GM19452 (cell line): Measurements from ENCODE around the gene RBM26.
"Not testable (repeated sequence)": the region's sequence is repeated elsewhere in the genome, so short reads cannot be mapped to it uniquely, and the experiment has no call there.

Experiments
- ATAC-seq: cut with Tn5 transposase; IDR thresholded peaks from one replicate; pipeline ENCODE4 v1.9.1; 2021; ENCODE audit not compliant: unreplicated experiment

The RBM26 gene

DNA sequence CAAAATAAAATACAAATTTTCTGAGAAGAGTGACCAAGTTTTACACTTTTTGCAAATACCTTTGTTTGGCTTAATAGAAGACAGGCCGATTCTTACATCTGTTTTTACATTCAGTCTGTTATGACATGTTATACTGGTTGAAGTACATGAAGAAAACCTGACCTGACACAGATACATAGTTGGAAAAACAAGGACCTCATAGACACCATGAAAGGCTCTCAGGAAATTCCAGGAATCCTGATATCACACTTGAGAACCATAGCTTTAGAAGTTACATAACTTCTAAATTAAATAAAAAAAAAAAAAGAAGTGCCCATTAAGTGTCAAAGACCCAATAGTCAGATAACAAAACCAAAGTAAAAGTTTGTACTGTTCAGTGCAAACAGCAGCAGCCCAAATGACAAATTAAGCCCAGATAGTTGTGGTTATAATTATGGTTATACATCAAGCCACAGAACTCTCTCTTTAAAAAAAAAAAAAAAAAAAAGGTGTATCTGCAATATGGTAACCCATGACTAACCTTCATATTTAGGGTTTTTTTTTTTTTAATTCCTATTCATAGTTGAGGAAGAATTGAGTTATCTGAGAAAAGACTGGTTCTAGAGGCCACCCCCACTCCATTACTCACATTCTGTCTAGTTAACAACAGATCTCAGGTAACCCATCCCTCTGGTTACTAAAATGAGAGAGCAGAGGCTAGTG, 19.8 kb downstream of the RBM26 start:
- peak; percentile 9 for ATAC-seq

DNA sequence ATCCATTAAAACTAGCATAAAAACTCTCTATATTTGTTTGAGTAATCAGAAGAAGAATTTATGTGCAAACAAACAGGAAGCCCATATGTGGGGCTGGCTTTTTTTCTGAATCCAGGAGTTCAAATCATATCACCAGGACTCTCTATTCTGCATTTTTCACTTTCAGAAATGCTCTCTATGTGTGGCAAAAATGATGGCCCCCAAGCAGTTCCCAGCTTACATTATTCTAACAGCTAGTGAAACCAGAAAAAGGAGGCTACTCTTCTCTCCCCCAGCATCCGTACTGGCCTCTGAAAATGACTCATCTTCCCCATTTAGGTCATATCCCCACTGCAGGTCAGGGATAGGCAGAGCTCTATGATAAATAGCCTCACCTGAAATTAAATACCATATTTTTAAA, 20.4 kb downstream of the RBM26 start:
- peak; percentile 93 for ATAC-seq

DNA sequence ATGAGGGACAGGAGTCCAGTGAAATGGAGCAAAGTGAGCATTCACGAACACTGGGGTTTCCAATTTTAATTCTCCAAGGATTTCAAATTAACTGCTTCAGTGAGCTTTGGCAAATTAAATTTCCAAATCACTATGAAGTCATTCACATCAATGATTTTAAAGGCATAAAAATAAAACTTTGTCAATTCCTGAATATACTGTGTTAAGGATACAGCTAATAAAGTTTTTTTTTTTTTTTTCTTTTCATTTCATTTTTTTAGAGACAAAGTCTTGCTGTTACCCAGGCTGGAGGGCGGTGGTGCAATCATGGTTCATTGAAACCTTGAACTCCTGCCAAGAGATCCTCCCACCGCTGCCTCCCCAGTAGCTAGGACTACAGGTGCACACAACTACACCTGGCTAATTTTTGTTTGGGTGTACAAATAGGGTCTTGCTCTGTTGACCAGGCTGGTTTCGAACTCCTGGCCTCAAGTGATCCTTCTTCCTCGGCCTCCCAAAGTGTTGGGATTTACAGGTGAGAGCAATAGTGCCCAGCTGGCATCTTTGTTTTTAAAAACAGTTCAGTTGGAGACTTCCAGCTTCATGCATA, 21.9 kb downstream of the RBM26 start:
- ATAC-seq, result no peak

DNA sequence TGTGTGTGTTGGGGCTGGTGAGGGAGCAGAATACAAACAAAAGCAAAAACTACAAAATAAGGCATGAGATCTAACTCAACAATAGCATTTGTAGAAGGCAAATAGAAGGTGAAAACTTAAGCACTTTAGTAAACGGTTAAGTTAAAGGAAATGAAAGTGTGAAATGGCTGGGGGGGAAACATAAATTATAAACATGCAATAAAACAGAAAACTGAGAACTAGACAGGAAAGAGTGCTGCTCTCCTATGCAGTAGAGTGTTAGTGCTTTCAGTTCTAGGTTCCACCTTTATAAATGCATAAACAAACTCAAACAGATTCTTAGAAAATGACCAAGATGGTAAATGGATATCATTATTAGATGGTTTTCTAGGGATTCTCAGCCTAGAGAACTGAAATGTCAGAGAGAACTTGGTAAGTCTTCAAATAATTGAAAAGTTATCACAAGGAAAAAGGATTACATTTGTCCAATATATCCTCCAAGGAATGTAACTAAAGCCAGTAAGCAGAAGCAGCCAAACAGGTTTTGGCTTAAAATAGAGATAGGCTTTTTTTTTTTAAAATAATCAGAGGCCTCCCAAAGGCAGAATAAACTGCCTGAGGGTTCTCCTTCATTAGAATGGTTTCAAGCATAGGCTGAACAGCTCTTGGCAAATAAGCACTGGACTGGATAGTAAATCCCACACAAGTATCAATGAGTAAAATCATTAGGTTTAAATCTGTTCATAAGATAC, 23.3 kb downstream of the RBM26 start:
- ATAC-seq, result peak; percentile 46

DNA sequence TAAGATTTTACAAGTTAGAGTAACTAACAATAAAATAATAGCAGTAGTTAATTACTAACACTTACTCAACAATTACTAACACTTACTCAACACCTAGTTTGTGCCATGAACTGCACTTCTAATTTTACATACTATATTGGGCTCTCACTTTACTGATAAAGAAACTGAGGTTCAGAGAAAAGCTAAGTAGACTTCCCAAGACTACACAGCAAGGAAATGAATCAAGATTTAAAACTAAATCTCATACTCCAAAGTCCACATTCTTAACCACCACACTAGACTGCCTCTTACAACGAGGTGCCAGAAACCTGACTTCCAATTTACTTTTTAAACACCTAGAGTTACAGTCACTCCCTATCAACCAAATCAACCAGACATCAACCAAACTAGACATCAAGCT, 25.1 kb downstream of the RBM26 start:
- no peak for ATAC-seq

DNA sequence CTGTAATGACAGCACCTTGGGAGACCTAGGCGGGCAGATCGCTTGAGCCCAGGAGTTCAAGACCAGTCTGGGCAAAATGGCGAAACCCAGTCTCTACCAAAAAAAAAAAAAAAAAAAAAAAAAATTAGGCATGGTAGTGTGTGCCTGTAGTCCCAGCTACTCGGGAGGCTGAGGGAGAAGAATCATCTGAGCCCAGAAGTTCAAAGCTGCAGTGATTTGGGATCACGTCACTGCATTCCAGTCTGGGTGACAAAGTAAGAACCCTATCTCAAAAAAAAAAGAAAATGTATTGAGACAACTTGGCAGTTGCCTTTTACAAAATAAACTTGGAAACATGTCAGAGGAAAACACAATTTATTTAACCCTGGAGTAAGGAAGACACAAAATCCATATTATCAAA, 26.8 kb downstream of the RBM26 start:
- ATAC-seq, result no peak

DNA sequence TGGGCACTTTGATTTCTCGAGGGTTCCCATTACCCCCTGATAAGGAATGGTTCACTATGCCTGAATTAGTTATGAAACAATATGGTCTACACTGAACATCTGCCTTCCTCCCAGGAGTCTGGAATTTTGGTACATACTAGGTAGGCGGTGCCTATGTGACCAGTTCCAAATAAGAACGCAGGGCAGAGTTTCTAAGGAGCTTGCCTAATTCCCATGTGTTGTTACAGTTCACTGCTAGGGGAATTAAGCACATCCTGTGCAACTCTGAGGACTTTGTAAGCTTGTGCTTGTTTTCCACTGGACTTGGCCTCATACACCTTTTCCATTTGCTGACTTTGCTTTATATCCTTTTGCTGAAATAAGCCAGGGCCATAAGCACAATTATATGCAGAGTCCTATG, 29.2 kb downstream of the RBM26 start:
- no peak for ATAC-seq

DNA sequence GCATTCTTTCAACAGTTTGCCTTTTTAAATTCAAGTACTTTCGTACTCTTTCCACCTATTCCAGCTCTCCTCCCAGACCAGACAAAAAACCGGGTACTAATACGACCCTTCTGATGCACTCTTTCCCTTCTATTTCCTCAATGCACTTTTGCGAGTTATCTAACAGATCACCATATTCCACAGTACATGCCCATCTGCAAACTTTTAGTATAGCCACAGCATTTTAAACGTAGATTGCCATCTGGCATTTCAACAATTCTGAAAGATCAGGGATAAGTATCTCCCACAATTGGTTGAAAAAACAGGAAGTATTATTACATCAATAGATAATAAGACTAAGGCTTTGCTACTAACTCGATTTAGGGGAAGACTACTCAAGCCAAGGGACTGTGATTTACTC, 31.5 kb downstream of the RBM26 start:
- ATAC-seq, result no peak

DNA sequence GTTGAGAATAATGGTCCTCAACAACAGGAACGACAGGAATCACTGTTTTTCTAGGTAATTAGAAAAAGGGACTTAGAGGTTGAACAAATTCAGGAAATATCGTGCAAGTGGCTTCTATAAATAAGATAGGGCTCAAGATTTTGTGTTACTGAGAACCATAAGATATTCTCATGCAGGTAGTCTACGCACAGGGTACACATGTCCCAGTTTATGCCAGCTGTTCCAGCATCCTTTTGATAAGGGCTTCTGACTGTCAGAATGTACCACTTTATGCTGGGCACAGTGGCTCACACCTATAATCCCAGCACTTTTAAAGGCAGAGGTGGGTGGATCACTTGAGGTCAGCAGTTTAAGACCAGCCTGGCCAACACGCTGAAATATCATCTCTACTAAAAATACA, 32.1 kb downstream of the RBM26 start:
- no peak for ATAC-seq

DNA sequence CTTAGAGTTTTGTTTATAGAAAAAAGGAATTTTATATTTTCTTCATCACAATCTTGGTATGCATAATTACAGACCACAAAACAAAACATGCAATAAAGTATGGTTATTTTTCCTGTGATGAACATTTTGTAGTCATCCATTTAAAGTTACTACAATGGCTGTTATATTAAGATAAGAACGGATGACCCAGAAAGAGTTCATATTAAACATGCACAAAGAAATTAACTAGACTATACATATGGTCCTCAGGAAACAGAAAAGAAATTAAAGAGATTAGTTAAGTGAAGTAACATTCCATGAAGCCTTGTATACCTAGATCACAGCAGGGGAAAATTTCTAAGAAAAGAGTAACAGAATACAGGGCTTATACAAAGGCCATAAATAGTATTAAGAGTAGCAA, 36.8 kb downstream of the RBM26 start:
- no peak for ATAC-seq

DNA sequence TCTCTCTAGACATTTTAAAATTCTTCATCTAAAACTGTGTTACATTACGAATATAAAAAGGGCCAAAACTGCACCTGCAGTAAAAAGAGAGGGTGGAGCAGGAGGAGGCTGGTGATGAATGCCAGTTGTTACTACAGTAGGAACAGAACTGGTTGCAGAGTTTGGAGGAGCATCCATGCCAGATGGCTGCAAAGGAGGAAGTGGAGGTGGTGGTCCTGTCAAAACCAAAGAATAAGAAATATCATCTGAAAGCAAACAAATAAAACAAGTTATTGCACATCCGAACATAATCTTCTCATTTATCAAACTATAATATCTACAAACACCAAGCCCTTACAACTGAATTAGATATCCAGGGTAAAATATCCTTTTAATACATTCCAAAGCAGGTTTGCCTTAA, 40.1 kb downstream of the RBM26 start:
- ATAC-seq, result no peak

DNA sequence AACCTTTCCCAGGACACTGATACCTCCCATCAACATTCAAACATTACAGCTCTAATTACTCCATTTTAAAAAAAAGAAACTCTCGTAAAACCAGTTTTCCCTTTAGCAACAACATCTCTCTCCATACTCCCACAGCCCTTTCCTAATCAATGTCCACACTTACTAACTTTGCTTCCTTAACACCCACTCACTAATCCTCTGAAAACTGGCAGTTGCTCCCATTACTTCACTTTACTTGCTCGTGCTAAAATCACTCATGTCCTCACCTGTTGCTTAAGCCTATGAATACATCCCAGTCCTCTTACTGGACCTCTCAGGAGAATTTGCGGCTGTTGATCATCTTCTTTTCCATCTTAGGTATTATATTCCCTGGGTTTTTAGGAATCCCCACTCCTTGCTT, 44.8 kb downstream of the RBM26 start:
- no peak for ATAC-seq

DNA sequence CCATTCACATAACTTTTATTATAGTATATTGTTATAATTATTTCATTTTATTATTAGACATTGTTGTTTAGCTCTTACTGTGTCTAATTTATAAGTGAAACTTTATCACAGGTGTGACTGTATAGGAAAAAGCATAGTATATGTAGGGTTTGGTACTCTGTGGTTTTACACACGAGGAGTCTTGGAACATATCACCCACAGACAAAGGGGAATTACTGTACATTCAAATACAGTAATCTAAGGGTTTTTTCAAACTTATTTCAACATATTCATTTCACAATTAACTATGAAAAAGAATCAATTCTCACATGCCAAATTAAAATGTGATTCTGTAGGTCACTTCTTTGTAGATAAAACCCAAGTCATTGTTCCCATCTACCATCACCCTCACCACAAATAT, 46.0 kb downstream of the RBM26 start:
- ATAC-seq, result peak; percentile 49

DNA sequence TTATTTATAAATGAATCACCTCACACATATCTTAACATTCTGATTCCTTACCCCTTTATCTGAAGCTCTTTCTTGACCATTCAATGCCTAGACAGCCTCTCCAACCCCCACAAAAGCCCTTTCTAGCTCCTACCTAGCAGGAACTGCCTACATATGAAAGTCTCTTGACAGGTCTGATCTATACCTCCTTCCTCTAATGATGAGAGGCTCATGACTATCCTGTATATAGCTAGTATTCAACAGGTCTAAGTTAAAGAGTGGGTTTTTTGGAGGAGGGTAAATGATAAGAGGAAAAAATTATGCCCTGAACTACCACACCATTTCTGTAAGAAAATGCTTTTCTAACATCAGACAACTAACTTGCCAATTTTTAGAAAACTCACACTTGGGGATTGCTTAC, 47.0 kb downstream of the RBM26 start:
- ATAC-seq, result no peak

DNA sequence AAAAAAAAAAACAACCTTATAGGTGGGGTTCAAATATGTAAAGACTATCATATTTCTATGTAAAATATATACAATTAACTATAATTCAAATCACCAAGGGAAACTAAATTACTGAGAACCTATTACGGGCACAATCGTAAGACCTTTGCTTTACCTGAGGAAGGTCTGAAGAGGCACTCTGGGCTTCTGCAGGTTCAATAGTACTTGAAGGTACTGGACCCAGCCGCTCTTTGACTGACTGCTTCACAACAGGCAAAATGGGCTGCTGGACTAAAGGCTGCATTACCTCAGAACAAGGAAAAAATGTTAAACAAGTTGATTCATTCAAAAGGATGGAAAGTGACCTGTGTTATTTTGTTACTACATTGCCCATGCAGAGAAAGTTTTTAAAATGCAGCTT, 51.8 kb downstream of the RBM26 start:
- ATAC-seq, result no peak

DNA sequence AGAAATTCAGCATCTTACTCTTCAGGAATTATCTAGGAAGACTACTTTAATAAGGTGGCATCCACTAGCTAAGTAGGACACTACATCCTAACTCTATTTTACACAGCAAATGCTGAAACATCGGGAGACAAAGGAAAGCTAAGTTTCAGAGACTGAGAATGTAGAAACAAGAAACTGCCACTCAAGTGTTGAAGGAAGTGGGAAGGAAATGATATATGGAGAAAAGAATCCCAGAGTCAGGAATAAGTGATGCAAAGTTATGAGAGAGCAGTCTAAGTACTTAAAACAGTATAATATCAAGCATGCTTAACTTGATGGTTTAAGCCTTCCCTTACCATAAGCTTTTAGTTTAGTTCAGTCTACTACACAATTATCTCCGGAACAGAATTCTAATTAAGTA, 52.4 kb downstream of the RBM26 start:
- no peak for ATAC-seq

DNA sequence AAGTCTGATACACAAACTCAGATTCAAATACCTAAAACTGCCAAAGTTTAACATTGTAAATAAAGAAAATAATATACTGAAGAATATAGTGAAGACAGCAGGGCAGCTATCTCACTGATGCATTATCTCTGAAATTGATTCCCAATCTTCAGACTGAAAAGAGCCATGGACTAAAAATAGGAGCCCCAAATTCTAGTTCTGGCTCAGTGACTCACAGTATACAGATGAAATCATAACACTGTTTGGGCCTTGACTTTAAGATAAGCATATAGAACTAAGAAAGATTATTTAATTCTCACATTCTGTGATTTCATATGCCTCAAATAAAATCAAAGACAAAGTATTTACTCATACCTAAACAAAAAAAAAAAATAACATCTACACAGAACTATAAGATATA, 53.9 kb downstream of the RBM26 start:
- no peak for ATAC-seq

DNA sequence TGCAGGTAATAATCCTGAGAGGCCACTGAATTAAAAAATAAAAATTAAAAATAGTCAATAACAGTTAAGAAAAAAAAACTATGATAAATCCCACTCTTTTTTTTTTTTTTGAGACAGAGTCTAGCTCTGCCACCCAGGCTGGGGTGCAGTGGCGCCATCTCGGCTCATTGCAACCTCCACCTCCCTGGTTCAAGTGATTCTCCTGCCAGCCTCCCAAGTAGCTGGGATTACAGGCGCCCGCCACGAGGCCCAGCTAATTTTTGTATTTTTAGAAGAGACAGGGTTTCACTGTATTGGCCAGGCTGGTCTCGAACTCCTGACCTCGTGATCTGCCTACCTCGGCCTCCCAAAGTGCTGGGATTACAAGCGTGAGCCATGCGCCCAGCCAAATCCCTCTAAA, 56.4 kb downstream of the RBM26 start:
- not testable (repeated sequence) for ATAC-seq

DNA sequence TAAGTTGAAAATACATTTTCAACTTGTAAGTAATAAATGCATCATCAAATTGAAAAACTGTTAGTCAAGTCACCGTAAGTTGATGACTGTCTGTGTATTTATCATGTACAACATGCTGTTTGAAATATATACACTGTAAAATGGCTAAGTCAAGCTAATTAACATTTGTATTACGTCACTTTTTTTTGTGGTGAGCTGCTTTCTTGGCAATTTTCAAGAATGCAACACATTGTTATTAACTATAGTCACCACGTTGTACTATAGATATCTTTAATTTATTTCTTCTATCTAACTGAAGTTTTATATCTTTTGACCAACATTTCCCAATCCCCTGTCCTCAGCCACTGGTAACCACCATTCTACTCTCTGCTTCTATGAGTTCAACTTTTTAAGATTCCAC, 57.0 kb downstream of the RBM26 start:
- ATAC-seq, result no peak

DNA sequence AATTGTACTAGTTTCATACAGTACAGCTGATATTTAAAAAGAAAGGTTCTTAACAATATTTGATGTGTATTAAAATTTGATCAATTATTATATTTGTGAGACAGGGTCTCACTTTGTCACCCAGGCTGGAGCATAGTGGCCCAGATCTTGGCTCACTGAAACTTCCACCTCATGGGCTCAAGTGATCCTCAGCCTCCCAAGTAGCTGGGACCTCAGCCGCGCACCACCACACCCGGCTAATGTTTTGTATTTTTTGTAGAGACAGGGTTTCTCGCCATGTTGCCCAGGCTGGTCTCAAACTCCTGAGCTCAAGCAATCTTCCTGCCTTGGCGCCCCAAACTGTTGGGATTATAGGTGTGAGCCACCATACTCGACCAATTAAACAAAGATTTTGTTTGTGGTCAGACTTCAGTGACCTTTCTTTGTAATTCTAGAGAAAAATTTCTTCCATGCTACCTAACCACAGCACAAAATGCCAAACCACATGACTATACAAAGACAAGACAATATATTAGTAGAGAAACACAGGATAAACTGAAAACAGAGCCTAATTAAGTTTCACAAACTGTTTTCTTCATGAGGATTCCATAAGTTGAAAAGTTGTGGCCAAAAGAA, 59.6 kb downstream of the RBM26 start:
- no peak for ATAC-seq

DNA sequence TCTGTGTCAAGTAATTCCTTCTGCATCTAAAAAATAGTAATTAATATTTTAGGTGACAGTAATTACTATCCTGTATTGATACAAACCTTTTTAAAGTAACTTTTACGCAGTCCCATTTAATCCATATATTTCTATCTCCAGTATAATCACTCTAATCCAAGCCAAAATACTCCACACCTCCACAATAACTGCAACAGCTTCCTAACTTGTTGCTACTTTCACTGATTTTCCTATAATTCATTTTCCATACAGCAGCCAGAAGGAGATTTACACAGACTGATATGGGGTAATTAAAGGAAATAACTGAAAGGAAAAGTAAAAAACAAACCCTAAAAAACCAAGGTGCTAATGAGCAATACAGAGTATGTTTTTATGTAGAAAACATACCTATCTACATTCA, 64.9 kb downstream of the RBM26 start:
- no peak for ATAC-seq

DNA sequence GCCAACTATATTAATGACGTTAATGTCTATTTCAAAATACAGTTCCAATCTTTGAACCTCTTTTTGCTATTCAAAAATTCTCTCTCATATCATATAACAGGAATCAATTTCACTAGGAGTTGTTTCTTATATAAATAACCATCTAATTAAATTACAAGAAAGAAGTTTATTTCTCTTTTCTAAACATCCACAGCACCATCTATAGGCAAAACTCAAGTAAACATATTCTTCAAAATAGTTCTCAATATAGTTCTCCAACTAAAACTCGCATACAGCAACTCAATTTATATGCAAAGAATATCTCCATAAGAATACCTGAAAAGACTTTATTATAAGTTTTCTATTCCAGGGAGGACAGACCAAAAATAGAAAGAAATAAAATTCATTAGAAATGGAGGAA, 65.6 kb downstream of the RBM26 start:
- no peak for ATAC-seq
